ENCODE data around the gene MKRN1.
"Not testable (repeated sequence)": the region's sequence is repeated elsewhere in the genome, so short reads cannot be mapped to it uniquely, and the experiment has no call there.

MKRN1 gene

GRCh38 chr7:140479062-140479738 is at the start of gene MKRN1:
Gene MKRN1 (minus strand): TSS chr7:140479505. CDS start chr7:140479344, 161 bp downstream.
- DNase-seq (ENCODE audit: low read depth, low spot score): peak; percentile 97

- peak; percentile 31 for DNase-seq (ENCODE audit: low read depth, low spot score)
These were observed 47.7 kb upstream of the MKRN1 start for GRCh38 chr7:140526787-140527664.

- DNase-seq (ENCODE audit: low read depth, low spot score): no peak
These were observed 46.9 kb upstream of the MKRN1 start for GRCh38 chr7:140526214-140526613.

- DNase-seq (ENCODE audit: low read depth, low spot score): no peak
These were observed 46.4 kb upstream of the MKRN1 start for GRCh38 chr7:140525743-140526142.

- peak; percentile 54 for DNase-seq (ENCODE audit: low read depth, low spot score)
These were observed 42.1 kb upstream of the MKRN1 start for GRCh38 chr7:140521421-140521820.

- no peak for DNase-seq (ENCODE audit: low read depth, low spot score)
These were observed 39.7 kb upstream of the MKRN1 start for GRCh38 chr7:140519007-140519399.

GRCh38 chr7:140518370-140519006 is 39.2 kb upstream of the MKRN1 start:
- no peak for DNase-seq (ENCODE audit: low read depth, low spot score)

GRCh38 chr7:140517546-140518369 is 38.5 kb upstream of the MKRN1 start:
- DNase-seq (ENCODE audit: low read depth, low spot score): peak; percentile 93

GRCh38 chr7:140512317-140513000 is 33.2 kb upstream of the MKRN1 start:
- DNase-seq (ENCODE audit: low read depth, low spot score): peak; percentile 23

GRCh38 chr7:140509789-140510188 is 30.5 kb upstream of the MKRN1 start:
- DNase-seq (ENCODE audit: low read depth, low spot score): no peak

GRCh38 chr7:140507556-140507955 is 28.3 kb upstream of the MKRN1 start:
- not testable (repeated sequence) for DNase-seq (ENCODE audit: low read depth, low spot score)

- peak; percentile 74 for DNase-seq (ENCODE audit: low read depth, low spot score)
These were observed 27.6 kb upstream of the MKRN1 start for GRCh38 chr7:140506788-140507464.

GRCh38 chr7:140501966-140502365 is 22.7 kb upstream of the MKRN1 start:
- no peak for DNase-seq (ENCODE audit: low read depth, low spot score)

- DNase-seq (ENCODE audit: low read depth, low spot score): not testable (repeated sequence)
These were observed 18.5 kb upstream of the MKRN1 start for GRCh38 chr7:140497807-140498206.

GRCh38 chr7:140497241-140497769 is 18.0 kb upstream of the MKRN1 start:
- DNase-seq (ENCODE audit: low read depth, low spot score): no peak

- no peak for DNase-seq (ENCODE audit: low read depth, low spot score)
These were observed 16.3 kb upstream of the MKRN1 start for GRCh38 chr7:140495514-140496097.

- DNase-seq (ENCODE audit: low read depth, low spot score): no peak
These were observed 15.6 kb upstream of the MKRN1 start for GRCh38 chr7:140494867-140495266.

GRCh38 chr7:140489026-140489359 is 9.7 kb upstream of the MKRN1 start:
- DNase-seq (ENCODE audit: low read depth, low spot score): no peak

GRCh38 chr7:140485500-140486265 is 6.4 kb upstream of the MKRN1 start:
- no peak for DNase-seq (ENCODE audit: low read depth, low spot score)

Measured in astrocyte of the hippocampus (primary cell).